GM13977 (cell line): Measurements from ENCODE around the gene PCDHGC4.

ENCODE experiments used
- DNase-seq: peaks from one replicate; pipeline ENCODE4 v3.0.0; 2012; ENCODE audit warnings: low spot score
- in situ Hi-C: fragments of 300-500 bp; cut with MboI; formaldehyde crosslinking; loops from one replicate; pipeline ENCODE4 v1.12.0; 2022; ENCODE audit warnings: low sequenced_read_pairs, low pct_unique_long_range_greater_than_20kb, mixed read lengths, inconsistent platforms; ENCODE audit not compliant: unreplicated experiment
- TF ChIP-seq, protein P1 (sequence below): IDR thresholded peaks from 2 replicates; pipeline ENCODE4 v1.5.1; 2012; ENCODE audit warnings: mild to moderate bottlenecking, control low read depth; ENCODE audit not compliant: insufficient read depth; ENCODE audit errors: extremely low read depth, missing control alignments

The PCDHGC4 gene

DNA sequence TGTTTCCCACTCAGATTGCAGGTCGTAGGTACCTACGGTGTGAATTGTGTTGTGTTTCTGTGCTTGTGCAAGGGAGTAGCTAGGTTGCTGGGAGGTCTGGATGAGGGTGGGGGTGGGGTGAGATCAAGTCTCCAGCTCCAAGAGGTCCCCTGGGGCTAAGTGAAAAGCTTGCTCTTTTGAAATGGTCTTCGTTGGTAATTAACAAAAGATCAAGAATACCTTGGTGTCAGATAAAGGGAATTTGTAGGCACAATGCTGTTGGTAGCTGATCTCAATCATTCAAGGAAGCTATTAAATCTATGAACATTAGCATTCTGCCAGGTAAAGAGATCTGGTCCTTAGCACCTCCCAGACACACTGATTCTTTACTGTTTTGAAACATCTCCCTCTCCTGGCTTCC, 928 bp upstream of the PCDHGC4 start:
- in situ Hi-C loops = no loop called here
- TF ChIP-seq, protein P1, sequence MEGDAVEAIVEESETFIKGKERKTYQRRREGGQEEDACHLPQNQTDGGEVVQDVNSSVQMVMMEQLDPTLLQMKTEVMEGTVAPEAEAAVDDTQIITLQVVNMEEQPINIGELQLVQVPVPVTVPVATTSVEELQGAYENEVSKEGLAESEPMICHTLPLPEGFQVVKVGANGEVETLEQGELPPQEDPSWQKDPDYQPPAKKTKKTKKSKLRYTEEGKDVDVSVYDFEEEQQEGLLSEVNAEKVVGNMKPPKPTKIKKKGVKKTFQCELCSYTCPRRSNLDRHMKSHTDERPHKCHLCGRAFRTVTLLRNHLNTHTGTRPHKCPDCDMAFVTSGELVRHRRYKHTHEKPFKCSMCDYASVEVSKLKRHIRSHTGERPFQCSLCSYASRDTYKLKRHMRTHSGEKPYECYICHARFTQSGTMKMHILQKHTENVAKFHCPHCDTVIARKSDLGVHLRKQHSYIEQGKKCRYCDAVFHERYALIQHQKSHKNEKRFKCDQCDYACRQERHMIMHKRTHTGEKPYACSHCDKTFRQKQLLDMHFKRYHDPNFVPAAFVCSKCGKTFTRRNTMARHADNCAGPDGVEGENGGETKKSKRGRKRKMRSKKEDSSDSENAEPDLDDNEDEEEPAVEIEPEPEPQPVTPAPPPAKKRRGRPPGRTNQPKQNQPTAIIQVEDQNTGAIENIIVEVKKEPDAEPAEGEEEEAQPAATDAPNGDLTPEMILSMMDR = no peak
- DNase-seq = no peak

DNA sequence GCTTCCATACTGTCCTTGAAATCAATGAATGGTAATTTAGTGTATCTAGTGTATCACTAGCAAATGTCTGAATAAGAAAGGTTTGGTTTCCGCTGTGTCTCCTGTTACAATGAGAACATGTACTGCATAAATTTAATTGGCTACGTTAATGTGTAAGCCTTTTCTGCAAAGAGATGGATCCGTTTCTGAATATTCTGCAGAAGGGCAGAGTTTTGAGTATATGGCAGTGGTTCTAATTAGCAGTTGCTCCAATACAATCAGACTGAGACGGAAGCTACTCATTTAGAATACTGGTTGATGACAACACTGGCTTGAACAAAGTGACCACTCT, 555 bp upstream of the PCDHGC4 start:
- DNase-seq = no peak
- in situ Hi-C loops = no loop called here
- TF ChIP-seq, protein P1 = no peak

DNA sequence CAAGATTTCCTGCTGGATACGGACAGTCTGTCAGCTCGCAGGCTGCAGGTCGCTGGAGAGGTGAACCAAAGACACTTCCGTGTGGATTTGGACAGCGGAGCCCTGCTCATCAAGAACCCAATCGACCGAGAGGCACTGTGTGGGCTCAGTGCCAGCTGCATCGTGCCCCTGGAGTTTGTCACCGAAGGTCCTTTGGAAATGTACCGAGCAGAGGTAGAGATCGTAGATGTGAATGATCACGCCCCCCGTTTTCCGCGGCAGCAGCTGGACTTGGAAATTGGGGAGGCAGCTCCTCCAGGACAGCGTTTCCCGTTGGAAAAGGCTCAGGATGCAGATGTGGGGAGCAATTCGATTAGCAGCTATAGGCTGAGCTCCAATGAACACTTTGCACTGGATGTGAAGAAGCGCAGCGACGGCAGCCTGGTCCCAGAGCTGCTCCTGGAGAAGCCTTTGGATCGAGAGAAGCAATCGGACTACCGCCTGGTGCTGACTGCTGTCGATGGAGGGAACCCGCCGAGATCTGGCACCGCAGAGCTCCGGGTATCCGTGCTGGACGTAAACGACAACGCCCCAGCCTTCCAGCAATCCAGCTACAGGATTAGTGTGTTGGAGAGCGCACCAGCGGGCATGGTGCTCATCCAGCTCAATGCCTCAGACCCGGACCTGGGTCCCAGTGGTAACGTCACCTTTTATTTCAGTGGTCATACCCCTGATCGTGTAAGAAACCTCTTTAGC, 658 bp downstream of the PCDHGC4 start:
- TF ChIP-seq, protein P1 = no peak

DNA sequence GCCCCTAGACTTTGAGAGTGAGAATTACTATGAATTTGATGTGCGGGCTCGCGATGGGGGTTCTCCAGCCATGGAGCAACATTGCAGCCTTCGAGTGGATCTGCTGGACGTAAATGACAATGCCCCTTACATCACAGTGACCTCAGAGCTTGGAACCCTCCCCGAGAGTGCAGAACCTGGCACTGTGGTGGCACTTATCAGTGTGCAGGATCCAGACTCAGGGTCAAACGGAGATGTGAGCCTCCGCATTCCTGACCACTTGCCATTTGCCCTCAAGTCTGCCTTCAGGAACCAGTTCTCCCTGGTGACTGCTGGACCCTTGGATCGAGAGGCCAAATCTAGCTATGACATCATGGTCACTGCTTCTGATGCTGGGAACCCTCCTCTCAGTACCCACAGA, 1.3 kb downstream of the PCDHGC4 start:
- in situ Hi-C loops = no loop called here
- no peak for DNase-seq
- TF ChIP-seq, protein P1 = no peak

More for the DNA sequence above, 658 bp downstream of the PCDHGC4 start:
- in situ Hi-C loops = no loop called here
- DNase-seq = no peak

DNA sequence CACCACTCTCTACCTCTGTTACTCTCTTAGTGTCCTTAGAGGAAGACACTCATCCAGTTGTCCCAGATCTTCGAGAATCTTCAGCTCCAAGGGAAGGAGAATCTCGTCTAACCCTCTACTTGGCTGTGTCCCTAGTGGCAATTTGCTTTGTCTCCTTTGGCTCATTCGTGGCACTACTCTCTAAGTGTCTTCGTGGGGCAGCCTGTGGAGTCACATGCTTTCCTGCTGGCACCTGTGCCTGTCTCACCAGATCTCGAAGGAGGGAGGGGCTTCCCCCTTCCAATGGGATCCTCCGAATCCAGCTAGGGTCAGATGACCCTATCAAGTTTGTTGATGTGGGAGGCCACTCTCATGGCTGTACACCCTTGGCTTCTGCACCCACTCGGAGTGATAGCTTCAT, 2.3 kb downstream of the PCDHGC4 start:
- no peak for DNase-seq
- TF ChIP-seq, protein P1 = no peak
- in situ Hi-C loops = no loop called here

DNA sequence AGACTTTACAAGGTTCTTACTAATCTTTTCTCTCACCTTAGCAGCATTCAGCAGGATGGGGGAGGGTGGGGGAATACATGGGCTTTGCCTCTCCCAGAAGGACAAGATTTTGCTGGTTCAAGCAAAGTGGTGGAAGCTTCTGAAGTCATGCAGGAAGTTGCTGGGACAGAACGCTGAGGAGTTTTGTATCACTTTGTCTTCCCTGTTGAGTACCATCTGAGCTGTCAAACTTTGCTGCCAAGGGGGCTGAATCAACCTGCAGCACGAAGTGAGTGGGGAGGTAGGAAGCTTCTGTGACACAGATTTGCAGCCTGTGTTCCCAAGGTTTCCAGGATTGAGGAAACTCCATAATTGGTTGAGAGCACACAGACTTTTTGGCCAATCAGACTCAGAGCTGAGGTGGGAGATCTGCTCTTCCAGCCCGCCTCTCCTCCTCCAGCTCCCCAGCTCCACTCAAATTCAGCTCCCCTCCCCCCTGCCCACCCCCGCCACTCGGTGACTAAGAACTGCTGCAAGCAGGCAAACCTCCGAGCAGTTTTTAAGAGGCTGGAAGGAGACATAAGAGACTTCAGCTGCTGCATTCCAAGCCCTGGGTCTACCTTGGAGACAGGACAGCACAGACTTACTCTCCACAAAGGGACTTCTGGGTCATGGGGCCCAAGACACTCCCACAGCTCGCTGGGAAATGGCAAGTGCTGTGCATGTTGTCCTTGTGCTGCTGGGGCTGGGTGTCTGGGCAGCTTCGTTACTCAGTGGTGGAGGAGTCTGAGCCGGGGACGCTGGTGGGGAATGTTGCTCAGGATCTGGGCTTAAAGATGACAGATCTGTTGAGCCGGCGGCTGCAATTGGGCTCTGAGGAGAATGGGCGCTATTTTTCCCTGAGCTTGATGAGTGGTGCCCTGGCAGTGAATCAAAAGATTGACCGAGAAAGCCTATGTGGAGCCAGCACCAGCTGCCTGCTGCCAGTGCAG, 4.0 kb downstream of the PCDHGC4 start, which contains the start of gene PCDHGC5:
Gene PCDHGC5, plus strand, starts transcription at position 491 of the 971 bp plus-strand sequence. Its CDS starts 160 bp downstream, at position 651.
- no peak for DNase-seq
- TF ChIP-seq, protein P1 = no peak

More for the DNA sequence above, 4.0 kb downstream of the PCDHGC4 start, which contains the start of gene PCDHGC5:
- in situ Hi-C loops = no loop called here
